NCI-H524 treated with DMSO at 0.1 percent for 48 hours (cell line): ENCODE results near the gene TTC28.
A peak's percentile ranks its signal among the peaks of the same experiment; 100 is the strongest.

Source experiments
- DNase-seq: peaks from one replicate; lab custom pipeline; 2025; lab: John Stamatoyannopoulos, UW

TTC28 gene

GRCh38 chr22:28441720-28442263 is 237.8 kb downstream of the TTC28 start:
- DNase-seq: no peak

- DNase-seq: no peak
Observed at GRCh38 chr22:28440592-28441390, 238.8 kb downstream of the TTC28 start.

- DNase-seq: peak; percentile 89
Observed at GRCh38 chr22:28438183-28438768, 241.4 kb downstream of the TTC28 start.

- DNase-seq: no peak
Observed at GRCh38 chr22:28435982-28436381, 243.7 kb downstream of the TTC28 start.

GRCh38 chr22:28435140-28435768 is 244.4 kb downstream of the TTC28 start:
- DNase-seq: no peak

- no peak for DNase-seq
Observed at GRCh38 chr22:28430466-28431025, 249.1 kb downstream of the TTC28 start.

GRCh38 chr22:28429711-28430110 is 249.9 kb downstream of the TTC28 start:
- DNase-seq: no peak

GRCh38 chr22:28428271-28428670 is 251.4 kb downstream of the TTC28 start:
- DNase-seq: no peak

- DNase-seq: no peak
Observed at GRCh38 chr22:28426346-28427132, 253.1 kb downstream of the TTC28 start.

- no peak for DNase-seq
Observed at GRCh38 chr22:28425211-28425610, 254.4 kb downstream of the TTC28 start.

- no peak for DNase-seq
Observed at GRCh38 chr22:28424427-28425080, 255.1 kb downstream of the TTC28 start.

- DNase-seq: no peak
Observed at GRCh38 chr22:28419919-28420318, 259.7 kb downstream of the TTC28 start.

- no peak for DNase-seq
Observed at GRCh38 chr22:28418008-28418407, 261.6 kb downstream of the TTC28 start.

GRCh38 chr22:28417431-28417830 is 262.2 kb downstream of the TTC28 start:
- no peak for DNase-seq

- DNase-seq: no peak
Observed at GRCh38 chr22:28414913-28415312, 264.7 kb downstream of the TTC28 start.

GRCh38 chr22:28413612-28414399 is 265.8 kb downstream of the TTC28 start:
- no peak for DNase-seq

GRCh38 chr22:28412109-28412508 is 267.5 kb downstream of the TTC28 start:
- no peak for DNase-seq

- no peak for DNase-seq
Observed at GRCh38 chr22:28411125-28411524, 268.5 kb downstream of the TTC28 start.

- DNase-seq: no peak
Observed at GRCh38 chr22:28410050-28410816, 269.4 kb downstream of the TTC28 start.

GRCh38 chr22:28408709-28409108 is 270.9 kb downstream of the TTC28 start:
- peak; percentile 97 for DNase-seq
